HG03135 (cell line): ENCODE measurements around the gene BPIFB6.

Experiments used
- ATAC-seq: cut with Tn5 transposase; IDR thresholded peaks from one replicate; pipeline ENCODE4 v1.9.1; 2021; ENCODE audit warnings: mild to moderate bottlenecking, moderate library complexity; ENCODE audit not compliant: unreplicated experiment

Gene BPIFB6

GRCh38 chr20:33082546-33082945, 51.1 kb downstream of the BPIFB6 start:
- ATAC-seq, result no peak

GRCh38 chr20:33083544-33084340, 52.3 kb downstream of the BPIFB6 start:
- ATAC-seq, result no peak

- no peak for ATAC-seq
Measured at GRCh38 chr20:33084722-33085121, 53.3 kb downstream of the BPIFB6 start.

GRCh38 chr20:33086052-33086722, 54.7 kb downstream of the BPIFB6 start:
- ATAC-seq, result no peak

- no peak for ATAC-seq
Measured at GRCh38 chr20:33091147-33091546, 59.7 kb downstream of the BPIFB6 start.

GRCh38 chr20:33091693-33092092, 60.2 kb downstream of the BPIFB6 start:
- no peak for ATAC-seq

GRCh38 chr20:33092361-33092760, 60.9 kb downstream of the BPIFB6 start:
- no peak for ATAC-seq

GRCh38 chr20:33093074-33093473, 61.6 kb downstream of the BPIFB6 start:
- ATAC-seq, result no peak

GRCh38 chr20:33093582-33093981, 62.1 kb downstream of the BPIFB6 start:
- no peak for ATAC-seq
